ENCODE data around the gene RAP1GAP2.

DNA sequence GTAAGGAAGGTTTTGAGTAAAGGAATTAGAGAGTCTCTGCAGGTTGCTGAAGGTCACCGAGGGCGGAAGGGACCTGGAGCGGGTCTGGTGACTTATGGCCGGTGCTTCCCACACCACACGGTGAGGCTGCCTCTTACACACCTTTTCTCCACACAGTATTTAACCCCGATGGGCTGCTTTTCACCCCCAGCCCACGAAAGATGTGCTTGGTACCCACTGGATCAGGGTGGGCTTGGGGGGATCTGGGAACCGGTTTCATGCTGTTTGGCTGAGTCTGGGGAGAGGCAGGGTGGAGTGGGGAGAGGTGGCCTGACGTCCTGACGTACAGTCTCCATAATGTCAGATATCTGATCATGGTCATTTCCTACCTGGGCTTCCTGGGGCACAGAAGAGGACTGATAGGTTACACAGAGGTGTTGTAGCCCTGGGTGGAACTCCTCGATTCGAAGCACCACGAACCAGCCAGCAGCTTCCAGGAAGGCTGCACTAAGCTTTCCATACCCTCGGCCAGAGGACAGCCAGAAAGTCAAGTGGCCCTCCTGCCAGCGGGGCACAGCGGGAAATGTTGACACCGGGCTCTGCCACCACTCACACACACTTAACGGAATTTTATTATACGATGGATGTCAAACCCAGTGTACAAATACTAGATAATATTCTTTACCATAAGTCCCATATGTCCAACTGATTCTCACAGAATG lies 233.1 kb downstream of the RAP1GAP2 start:
- TF ChIP-seq, protein P1, sequence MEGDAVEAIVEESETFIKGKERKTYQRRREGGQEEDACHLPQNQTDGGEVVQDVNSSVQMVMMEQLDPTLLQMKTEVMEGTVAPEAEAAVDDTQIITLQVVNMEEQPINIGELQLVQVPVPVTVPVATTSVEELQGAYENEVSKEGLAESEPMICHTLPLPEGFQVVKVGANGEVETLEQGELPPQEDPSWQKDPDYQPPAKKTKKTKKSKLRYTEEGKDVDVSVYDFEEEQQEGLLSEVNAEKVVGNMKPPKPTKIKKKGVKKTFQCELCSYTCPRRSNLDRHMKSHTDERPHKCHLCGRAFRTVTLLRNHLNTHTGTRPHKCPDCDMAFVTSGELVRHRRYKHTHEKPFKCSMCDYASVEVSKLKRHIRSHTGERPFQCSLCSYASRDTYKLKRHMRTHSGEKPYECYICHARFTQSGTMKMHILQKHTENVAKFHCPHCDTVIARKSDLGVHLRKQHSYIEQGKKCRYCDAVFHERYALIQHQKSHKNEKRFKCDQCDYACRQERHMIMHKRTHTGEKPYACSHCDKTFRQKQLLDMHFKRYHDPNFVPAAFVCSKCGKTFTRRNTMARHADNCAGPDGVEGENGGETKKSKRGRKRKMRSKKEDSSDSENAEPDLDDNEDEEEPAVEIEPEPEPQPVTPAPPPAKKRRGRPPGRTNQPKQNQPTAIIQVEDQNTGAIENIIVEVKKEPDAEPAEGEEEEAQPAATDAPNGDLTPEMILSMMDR (IDR thresholded peaks at IDR 0.05): no peak
- TF ChIP-seq POLR2AphosphoS5 (IDR thresholded peaks at IDR 0.05) (no peak), POLR2A (IDR thresholded peaks at IDR 0.05) (no peak)
